Type B pancreatic cell (in vitro differentiated cells): ENCODE data around the gene CD300C. TPM values are rescaled to one million over a fixed set of nuclear protein-coding genes. Genes with fewer than 3 reads are reported as not detected.

Experiments
- DNase-seq: peaks from one replicate; pipeline ENCODE4 v3.0.0; 2021; ENCODE audit warnings: mixed read lengths; ENCODE audit not compliant: unreplicated experiment; ENCODE audit errors: extremely low spot score
- H3K27ac Mint-ChIP-seq: 2 replicates; pipeline ENCODE4 v1.8.0; 2021; ENCODE audit warnings: mild to moderate bottlenecking, mixed read lengths
- H3K27me3 Mint-ChIP-seq: 2 replicates; pipeline ENCODE4 v1.8.0; 2021; ENCODE audit warnings: mixed read lengths
- H3K36me3 Mint-ChIP-seq: 2 replicates; pipeline ENCODE4 v1.8.0; 2021; ENCODE audit warnings: mixed read lengths
- H3K4me1 Mint-ChIP-seq: one replicate; pipeline ENCODE4 v1.8.0; 2021; ENCODE audit warnings: mixed read lengths; ENCODE audit not compliant: unreplicated experiment
- H3K4me3 Mint-ChIP-seq: 2 replicates; pipeline ENCODE4 v1.8.0; 2021; ENCODE audit warnings: mild to moderate bottlenecking, mixed read lengths
- H3K9me3 Mint-ChIP-seq: 2 replicates; pipeline ENCODE4 v1.8.0; 2021; ENCODE audit warnings: mixed read lengths
- total RNA-seq: library from RNA; stranded (reverse); gene quantifications from 2 replicates; pipeline ENCODE4 v1.2.1, GENCODE V29; 2021; ENCODE audit warnings: low replicate concordance
- TF ChIP-seq, protein P1 (sequence below): fragments of 200-600 bp; sonication (generic); conservative IDR thresholded peaks from 2 replicates; pipeline ENCODE4 v1.5.0; 2021; ENCODE audit warnings: antibody characterized with exemption, mild to moderate bottlenecking

The CD300C gene
- total RNA-seq, 1 donor from 2014 or later: not detected

DNA sequence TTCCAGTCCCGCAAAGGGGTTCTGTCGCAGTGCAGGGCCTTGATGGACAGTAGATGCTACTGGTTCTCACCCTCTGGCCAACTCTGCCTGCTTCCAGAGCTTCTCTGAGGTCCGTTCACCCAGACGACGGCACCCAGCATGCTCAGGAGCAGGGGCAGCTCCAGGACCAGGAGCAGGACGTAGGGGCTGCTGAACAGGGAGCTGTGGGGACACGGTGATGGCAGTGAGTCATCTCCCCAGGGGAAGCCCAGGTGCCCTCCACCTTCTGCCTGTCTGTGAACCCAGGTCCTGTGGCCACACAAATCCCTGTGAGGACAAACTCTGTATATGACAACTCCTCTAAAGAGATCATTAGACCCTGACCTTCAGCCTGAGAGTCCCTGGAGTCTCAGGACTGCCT is 3.4 kb upstream of the CD300C start:
- no peak for DNase-seq
- peaks cover 19% of the 10 kb centered on the region for H3K27me3 Mint-ChIP-seq
- H3K9me3 Mint-ChIP-seq: no peaks in the 10 kb centered on the region
- H3K4me3 Mint-ChIP-seq: no peak overlapping the region
- no peak overlapping the region for H3K27ac Mint-ChIP-seq
- no peaks in the 10 kb centered on the region for H3K4me1 Mint-ChIP-seq
- no peaks in the 10 kb centered on the region for H3K36me3 Mint-ChIP-seq
- TF ChIP-seq, protein P1, sequence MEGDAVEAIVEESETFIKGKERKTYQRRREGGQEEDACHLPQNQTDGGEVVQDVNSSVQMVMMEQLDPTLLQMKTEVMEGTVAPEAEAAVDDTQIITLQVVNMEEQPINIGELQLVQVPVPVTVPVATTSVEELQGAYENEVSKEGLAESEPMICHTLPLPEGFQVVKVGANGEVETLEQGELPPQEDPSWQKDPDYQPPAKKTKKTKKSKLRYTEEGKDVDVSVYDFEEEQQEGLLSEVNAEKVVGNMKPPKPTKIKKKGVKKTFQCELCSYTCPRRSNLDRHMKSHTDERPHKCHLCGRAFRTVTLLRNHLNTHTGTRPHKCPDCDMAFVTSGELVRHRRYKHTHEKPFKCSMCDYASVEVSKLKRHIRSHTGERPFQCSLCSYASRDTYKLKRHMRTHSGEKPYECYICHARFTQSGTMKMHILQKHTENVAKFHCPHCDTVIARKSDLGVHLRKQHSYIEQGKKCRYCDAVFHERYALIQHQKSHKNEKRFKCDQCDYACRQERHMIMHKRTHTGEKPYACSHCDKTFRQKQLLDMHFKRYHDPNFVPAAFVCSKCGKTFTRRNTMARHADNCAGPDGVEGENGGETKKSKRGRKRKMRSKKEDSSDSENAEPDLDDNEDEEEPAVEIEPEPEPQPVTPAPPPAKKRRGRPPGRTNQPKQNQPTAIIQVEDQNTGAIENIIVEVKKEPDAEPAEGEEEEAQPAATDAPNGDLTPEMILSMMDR: no peak

DNA sequence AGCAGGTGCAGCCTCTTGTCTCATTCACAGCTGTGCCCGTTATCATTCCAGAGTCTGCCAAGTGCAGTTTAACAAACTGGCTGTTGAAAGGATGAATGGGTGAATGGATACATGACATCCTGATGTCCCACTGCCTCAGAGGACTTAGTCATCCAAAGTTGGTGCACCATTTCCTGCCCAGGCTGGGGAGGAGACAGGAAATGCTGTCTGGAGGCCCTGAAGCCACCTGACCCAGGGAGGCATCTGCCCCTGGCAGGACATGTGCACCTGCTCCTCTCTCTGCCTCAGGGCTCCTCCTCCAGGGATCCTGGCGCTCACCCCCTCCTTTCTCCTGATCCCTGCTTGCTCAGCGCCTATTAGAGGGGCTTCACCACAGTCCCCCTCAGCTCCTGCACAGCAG is 1.8 kb upstream of the CD300C start:
- H3K36me3 Mint-ChIP-seq: no peaks in the 10 kb centered on the region

DNA sequence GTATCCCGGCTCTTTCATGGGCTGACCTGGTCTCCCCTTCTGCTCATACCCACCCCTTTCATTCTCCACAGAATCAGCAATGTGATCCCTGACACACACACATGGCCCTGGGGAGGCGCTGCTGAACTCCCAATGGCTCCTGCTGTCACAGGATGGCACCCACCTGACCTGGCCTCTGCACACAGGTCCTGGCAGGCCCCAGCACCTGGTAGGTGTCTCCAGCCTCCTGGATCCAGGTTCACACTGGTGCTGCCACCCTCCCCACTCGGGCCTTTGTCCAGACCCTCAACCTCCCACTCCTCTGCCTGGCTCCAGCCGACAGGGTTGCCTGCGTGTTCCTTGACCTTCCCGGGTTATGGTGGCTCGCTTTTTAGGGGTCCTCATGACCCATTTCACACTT is 1.3 kb upstream of the CD300C start:
- Mint-ChIP-seq H3K27ac (no peak overlapping the region), H3K27me3 (peaks cover 14% of the 10 kb centered on the region)
- TF ChIP-seq, protein P1: no peak

More for the DNA sequence above, 1.8 kb upstream of the CD300C start:
- H3K4me1 Mint-ChIP-seq: no peaks in the 10 kb centered on the region
- no peak overlapping the region for H3K27ac Mint-ChIP-seq
- TF ChIP-seq, protein P1: no peak
- no peak overlapping the region for H3K4me3 Mint-ChIP-seq
- no peak for DNase-seq
- H3K9me3 Mint-ChIP-seq: no peaks in the 10 kb centered on the region
- H3K27me3 Mint-ChIP-seq: peaks cover 14% of the 10 kb centered on the region

DNA sequence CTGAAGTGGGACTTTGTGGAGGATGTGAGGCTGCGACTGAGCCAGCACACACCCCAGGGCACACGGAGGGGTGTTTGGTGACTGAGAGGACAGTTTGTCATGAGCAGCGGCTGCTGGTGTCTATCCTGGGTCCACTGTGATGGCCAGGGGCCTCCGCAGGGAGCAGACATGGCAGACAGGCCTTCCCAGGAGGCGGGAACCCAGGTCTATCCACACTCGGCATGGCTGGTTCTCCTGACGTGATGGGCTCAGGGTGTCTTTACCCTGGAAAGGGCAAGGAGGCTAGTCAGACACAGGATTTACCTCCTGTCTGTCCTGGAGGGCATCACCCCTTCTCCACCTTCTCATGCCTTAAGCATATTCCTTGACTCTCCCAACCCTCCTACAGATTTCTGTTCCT is 671 bp upstream of the CD300C start:
- TF ChIP-seq, protein P1: no peak
- no peak overlapping the region for H3K27ac Mint-ChIP-seq
- H3K27me3 Mint-ChIP-seq: peaks cover 12% of the 10 kb centered on the region
- no peaks in the 10 kb centered on the region for H3K36me3 Mint-ChIP-seq
- no peak overlapping the region for H3K4me3 Mint-ChIP-seq
- H3K9me3 Mint-ChIP-seq: no peaks in the 10 kb centered on the region
- no peak for DNase-seq
- H3K4me1 Mint-ChIP-seq: no peaks in the 10 kb centered on the region

More for the DNA sequence above, 1.3 kb upstream of the CD300C start:
- no peak overlapping the region for H3K4me3 Mint-ChIP-seq
- H3K4me1 Mint-ChIP-seq: no peaks in the 10 kb centered on the region
- DNase-seq: no peak
- no peaks in the 10 kb centered on the region for H3K36me3 Mint-ChIP-seq
- H3K9me3 Mint-ChIP-seq: no peaks in the 10 kb centered on the region

DNA sequence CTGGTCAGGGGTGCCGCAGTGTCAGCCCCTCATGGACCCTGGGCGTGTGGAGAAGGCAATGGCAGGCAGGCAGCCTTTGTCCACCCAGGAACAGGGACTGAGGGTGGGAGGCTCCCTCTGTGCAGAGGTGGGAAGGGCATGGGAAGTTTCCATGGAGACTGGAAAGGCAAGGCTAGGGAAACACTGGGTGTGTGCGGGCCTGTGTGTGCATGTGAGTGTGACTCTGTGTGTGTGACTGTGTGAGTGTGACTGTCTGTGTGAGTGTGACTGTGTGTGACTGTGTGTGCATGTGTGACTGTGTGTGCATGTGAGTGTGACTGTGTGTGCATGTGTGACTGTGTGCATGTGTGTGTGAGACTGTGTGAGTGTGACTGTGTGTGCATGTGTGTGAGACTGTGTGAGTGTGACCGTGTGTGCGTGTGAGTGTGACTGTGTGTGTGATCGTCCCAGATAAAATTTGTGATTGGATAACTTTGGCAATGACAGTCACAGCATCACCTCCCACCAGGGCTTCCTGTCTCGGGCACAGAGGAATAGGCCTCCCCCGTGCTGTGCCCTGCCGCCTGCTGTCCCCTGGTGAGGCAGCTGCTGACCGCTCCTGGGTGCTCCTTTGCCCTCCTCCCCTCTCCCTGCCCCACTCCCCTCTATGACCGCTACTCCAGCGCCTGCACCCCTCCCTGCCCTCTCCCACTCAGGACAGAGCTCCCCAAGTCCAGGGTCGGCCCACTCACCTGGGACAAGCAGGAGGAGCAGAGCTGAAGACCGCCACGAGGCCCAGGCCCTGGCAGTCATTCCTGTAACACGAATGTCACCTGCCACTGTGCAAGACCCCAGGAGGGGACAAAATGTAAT is 698 bp downstream of the CD300C start:
- H3K4me3 Mint-ChIP-seq: no peak overlapping the region
- H3K27ac Mint-ChIP-seq: no peak overlapping the region
- H3K4me1 Mint-ChIP-seq: no peaks in the 10 kb centered on the region
- TF ChIP-seq, protein P1: no peak
- no peak for DNase-seq
- H3K9me3 Mint-ChIP-seq: no peaks in the 10 kb centered on the region
- H3K27me3 Mint-ChIP-seq: peaks cover 19% of the 10 kb centered on the region
- no peaks in the 10 kb centered on the region for H3K36me3 Mint-ChIP-seq
